Cardiac muscle cell (in vitro differentiated cells and primary cell): ENCODE measurements around the gene VCAM1. TPM values are rescaled to one million over a fixed set of nuclear protein-coding genes. Genes with fewer than 3 reads are reported as not detected.

Experiments used
- DNase-seq, 2 donors: peaks; one replicate each; pipeline versions ENCODE4 v3.0.0 to v3.0.0-alpha.2; 2010 to 2017; ENCODE audit warnings: low read depth in 1 of 2, low spot score in 1 of 2
- H3K27ac ChIP-seq: fragments of 200-600 bp; sonication (generic); 2 replicates; pipeline ENCODE4 v1.5.1; 2016
- H3K27me3 ChIP-seq: fragments of 200-600 bp; sonication (generic); 2 replicates; pipeline ENCODE4 v1.6.0; 2016; ENCODE audit warnings: control low read depth
- H3K36me3 ChIP-seq: fragments of 200-600 bp; sonication (generic); 2 replicates; pipeline ENCODE4 v1.5.1; 2016; ENCODE audit warnings: control low read depth
- H3K4me1 ChIP-seq: fragments of 200-600 bp; sonication (generic); 2 replicates; pipeline ENCODE4 v1.8.1; 2017; ENCODE audit warnings: low read depth, mild to moderate bottlenecking, mixed run types
- H3K4me3 ChIP-seq: fragments of 200-600 bp; sonication (generic); 2 replicates; pipeline ENCODE4 v1.5.1; 2016; ENCODE audit warnings: mild to moderate bottlenecking
- H3K9me3 ChIP-seq: fragments of 200-600 bp; sonication (generic); 2 replicates; pipeline ENCODE4 v1.5.1; 2017; ENCODE audit warnings: low read depth, mild to moderate bottlenecking, control low read depth
- polyA plus RNA-seq: library from polyadenylated mRNA; unstranded; fragments of >200 nt; fragmentation: Nextera tagmentation; extraction: Ambion mirVana; gene quantifications from 2 replicates; pipeline ENCODE4 v1.2.1, GENCODE V29; 2016
- total RNA-seq: library from RNA; depleted of rRNA; stranded (reverse); fragments of >200 nt; gene quantifications from 2 replicates; pipeline ENCODE4 v1.2.3, GENCODE V29; 2016
- TF ChIP-seq, protein P1 (sequence below): IDR thresholded peaks from 2 replicates; pipeline ENCODE4 v1.5.1; 2012; ENCODE audit warnings: low read depth, mild to moderate bottlenecking, low read length

Gene VCAM1
- total and polyA plus RNA-seq, 2 experiments from 2014 or later, result 443 to 718 TPM

DNA sequence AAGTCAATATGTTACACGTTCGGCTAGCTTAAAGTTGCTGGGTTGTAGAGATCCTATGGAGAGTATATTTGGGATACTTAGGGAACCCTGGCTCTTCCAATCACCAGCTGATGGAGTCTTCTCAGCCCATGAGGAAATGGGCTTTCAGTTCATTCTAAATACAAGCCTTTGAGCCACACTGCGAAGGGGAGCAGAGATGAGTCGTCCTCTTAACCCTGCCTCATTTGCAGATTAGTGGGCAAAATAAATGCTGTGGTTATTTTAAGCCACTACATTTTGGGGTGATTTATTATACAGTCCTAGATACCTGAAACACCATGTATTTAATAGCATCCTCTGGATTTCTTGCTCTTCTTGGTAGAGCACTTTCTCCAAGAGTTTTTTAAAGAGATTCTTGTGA lies 19.0 kb upstream of the VCAM1 start:
- Histone ChIP-seq H3K4me3 (no peak overlapping the region), H3K36me3 (no peaks in the 10 kb centered on the region), H3K4me1 (no peaks in the 10 kb centered on the region), H3K27me3 (no peaks in the 10 kb centered on the region), H3K9me3 (no peaks in the 10 kb centered on the region), H3K27ac (no peak overlapping the region)
- TF ChIP-seq, protein P1, sequence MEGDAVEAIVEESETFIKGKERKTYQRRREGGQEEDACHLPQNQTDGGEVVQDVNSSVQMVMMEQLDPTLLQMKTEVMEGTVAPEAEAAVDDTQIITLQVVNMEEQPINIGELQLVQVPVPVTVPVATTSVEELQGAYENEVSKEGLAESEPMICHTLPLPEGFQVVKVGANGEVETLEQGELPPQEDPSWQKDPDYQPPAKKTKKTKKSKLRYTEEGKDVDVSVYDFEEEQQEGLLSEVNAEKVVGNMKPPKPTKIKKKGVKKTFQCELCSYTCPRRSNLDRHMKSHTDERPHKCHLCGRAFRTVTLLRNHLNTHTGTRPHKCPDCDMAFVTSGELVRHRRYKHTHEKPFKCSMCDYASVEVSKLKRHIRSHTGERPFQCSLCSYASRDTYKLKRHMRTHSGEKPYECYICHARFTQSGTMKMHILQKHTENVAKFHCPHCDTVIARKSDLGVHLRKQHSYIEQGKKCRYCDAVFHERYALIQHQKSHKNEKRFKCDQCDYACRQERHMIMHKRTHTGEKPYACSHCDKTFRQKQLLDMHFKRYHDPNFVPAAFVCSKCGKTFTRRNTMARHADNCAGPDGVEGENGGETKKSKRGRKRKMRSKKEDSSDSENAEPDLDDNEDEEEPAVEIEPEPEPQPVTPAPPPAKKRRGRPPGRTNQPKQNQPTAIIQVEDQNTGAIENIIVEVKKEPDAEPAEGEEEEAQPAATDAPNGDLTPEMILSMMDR, result no peak
- no peak for DNase-seq

DNA sequence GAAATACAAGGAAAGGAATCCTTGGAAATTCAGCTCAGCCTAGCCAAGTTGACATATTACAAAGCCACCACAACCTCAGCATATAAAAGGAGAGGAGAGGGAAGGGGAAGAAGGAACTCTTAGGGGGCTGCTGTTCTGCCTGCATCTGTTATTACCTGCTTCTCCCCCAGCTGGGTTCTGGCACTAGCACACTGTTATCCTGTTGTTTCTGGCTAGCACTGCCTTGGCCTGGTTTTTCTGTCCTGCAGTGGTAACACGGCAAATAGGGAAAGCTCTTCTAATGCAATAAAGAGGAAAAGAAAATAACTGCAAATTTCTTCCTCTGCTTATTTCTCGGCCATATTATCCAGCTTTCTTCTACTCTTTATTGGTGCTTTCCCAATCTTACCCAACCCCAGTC lies 16.5 kb upstream of the VCAM1 start:
- no peak for DNase-seq
- H3K27ac ChIP-seq, result no peak overlapping the region
- H3K4me3 ChIP-seq, result no peak overlapping the region
- no peaks in the 10 kb centered on the region for H3K27me3 ChIP-seq
- H3K9me3 ChIP-seq, result no peaks in the 10 kb centered on the region
- TF ChIP-seq, protein P1, result no peak
- no peaks in the 10 kb centered on the region for H3K36me3 ChIP-seq
- H3K4me1 ChIP-seq, result peaks cover 20% of the 10 kb centered on the region

DNA sequence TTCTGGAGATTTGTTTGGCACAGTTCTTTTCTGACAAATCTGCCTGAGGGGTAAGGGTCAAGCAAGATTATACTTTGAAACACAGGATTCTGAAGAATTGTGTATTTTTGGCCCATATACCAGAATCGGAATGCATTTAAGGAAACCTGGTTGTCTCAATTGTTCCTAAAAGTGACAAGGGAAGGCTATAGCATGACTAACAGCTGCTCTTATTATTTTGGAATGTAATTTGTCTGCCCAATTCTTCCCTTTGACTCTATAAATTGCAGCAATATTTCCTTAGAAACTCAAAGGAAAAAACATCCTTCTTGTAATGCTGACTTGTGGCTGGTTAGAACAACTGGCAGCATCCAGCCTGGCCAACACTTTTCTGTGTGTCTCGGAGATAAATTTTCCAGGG lies 15.8 kb upstream of the VCAM1 start:
- TF ChIP-seq, protein P1, result no peak
- peaks cover 27% of the 10 kb centered on the region for H3K4me1 ChIP-seq
- no peak overlapping the region for H3K4me3 ChIP-seq
- H3K27ac ChIP-seq, result no peak overlapping the region
- H3K9me3 ChIP-seq, result no peaks in the 10 kb centered on the region
- H3K36me3 ChIP-seq, result no peaks in the 10 kb centered on the region
- DNase-seq, result peak in 1 of 2 donors; percentile 43
- no peaks in the 10 kb centered on the region for H3K27me3 ChIP-seq

DNA sequence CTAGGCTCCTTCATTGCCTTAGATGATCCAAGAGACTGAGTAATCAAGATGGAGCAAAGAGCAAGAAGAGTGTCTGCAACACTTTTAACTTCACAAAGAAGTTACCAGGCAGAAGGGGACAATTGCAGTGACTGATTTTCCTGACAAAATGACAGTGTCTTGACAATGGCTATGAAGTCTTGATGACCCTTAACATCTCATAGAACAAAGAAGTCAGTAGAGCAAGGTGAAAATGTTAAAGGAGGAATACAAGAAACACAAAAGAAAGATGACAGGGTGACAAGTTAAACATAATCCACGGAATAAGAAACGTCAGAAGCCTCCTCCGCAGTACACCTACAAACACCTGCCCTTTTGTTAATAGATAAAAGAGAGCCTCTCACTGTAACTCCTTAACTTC lies 15.1 kb upstream of the VCAM1 start:
- no peaks in the 10 kb centered on the region for H3K9me3 ChIP-seq
- no peak overlapping the region for H3K4me3 ChIP-seq
- H3K36me3 ChIP-seq, result no peaks in the 10 kb centered on the region
- no peaks in the 10 kb centered on the region for H3K27me3 ChIP-seq
- H3K27ac ChIP-seq, result no peak overlapping the region
- DNase-seq, result no peak
- peaks cover 31% of the 10 kb centered on the region for H3K4me1 ChIP-seq
- TF ChIP-seq, protein P1, result no peak

DNA sequence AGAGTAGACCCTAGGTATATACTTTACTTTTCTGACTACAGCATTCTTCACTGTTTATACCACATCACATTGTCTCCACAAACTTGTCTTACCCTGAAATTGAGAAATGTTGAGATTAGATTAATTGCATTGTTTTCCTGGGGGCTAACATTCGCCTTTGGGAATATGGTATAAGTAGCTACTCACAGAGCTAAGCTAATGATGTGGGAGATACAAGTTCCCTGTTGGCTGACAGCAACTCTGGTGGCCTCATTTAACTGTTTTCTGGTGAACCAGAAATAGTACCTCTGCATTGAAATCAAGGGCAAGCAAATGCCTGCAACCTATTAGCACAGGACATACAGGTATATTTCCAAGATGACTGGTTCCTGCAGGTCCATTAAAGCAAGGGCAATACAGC lies 13.2 kb upstream of the VCAM1 start:
- Histone ChIP-seq H3K4me3 (no peak overlapping the region), H3K4me1 (peaks cover 31% of the 10 kb centered on the region), H3K9me3 (no peaks in the 10 kb centered on the region), H3K27ac (peak overlapping the region; percentile 94), H3K36me3 (no peaks in the 10 kb centered on the region), H3K27me3 (no peaks in the 10 kb centered on the region)
- TF ChIP-seq, protein P1, result no peak
- DNase-seq, result peak in 1 of 2 donors; percentile 26

DNA sequence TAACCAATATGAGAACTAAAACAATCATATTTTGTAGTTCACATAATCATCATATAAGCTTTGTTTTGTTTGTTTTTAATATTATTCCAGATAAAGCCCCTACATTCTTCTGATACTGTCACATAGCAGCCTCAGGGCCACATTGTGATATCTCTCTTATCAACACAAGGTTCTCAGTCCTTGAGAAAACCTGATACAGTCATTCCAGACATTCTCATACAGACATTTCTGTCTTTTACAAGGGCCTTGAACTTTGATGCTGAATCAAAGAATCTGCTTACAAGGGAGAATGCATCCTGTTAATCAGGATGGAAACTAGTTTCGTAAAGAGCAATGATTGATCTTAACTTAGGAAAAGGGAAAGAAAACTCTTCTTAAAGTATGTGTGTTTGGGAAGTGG lies 12.7 kb upstream of the VCAM1 start:
- TF ChIP-seq, protein P1, result no peak
- Histone ChIP-seq H3K36me3 (no peaks in the 10 kb centered on the region), H3K4me3 (no peak overlapping the region), H3K9me3 (no peaks in the 10 kb centered on the region), H3K27me3 (no peaks in the 10 kb centered on the region), H3K4me1 (peaks cover 31% of the 10 kb centered on the region), H3K27ac (peak overlapping the region; percentile 94)
- DNase-seq, result peak in 1 of 2 donors; percentile 35
